NCI-H748 treated with DMSO at 0.1 percent for 48 hours (cell line): ENCODE results near the gene HIVEP1.

Experiments used
- DNase-seq: peaks from one replicate; lab custom pipeline; 2025; lab: John Stamatoyannopoulos, UW

HIVEP1 gene

DNA sequence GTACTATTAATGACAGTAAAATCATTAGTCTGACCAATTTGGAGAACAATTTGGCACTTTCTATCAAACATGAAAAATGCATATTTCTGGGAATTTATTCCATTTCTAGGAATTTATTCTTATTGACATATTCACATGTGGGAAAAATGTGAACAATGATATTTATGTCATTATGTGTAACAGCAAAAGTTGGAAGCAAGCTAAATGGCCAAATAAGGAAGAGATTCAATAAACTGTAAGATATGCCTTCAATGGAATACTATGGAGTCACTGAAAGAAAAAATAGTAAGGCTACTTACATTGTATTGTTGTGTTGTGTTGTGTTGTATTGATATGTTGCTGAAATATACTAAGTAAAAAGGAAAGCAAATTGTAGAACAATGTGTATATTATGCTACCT is 177.5 kb downstream of the HIVEP1 start:
- DNase-seq, result no peak

DNA sequence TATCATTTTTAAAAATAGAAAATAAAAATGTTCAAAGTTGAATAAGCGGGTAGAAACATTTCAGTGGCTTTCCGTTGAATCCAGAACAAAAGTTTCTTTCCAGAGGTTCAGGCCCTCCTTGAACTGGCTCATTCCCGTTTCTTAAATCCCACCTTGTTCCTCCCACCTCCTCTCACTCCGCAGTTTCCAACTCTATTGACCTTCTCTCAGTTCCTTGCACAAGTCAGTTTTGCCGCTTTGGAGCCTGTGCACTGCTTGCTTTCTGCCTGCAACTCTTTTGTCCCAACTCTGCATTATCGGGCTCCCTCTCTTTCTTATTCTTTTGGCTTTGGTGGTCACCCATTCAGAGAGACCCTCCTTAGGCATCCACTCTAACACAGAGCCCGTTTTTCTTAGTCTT is 178.1 kb downstream of the HIVEP1 start:
- no peak for DNase-seq

DNA sequence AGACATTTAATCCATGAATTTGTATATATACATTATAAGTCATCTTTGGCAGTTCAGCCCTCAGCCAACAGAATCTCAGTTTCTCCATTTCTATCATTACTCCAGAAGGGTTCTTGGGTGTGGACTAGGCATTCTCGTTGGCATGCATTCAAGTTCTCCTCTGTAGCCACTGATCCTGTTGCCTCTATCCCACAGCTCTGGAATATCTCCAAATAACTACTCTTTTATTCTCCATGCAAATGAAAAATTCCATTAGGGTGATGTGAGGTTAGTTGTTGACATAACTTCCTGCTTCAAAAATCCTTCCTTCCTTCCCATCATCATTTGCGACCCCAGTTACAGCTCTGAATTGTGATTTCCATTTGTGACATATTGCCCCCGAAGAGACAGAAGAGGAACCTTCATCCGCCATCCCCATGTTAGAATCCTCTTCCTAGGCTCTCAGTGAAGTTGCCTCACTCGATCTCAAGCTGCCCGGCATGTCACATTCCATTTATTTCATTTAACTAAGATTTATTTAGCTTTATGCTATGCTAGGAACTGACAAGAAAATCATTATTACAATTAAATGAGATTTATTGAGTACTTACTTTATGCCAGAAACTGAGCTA is 184.3 kb downstream of the HIVEP1 start:
- DNase-seq, result no peak

DNA sequence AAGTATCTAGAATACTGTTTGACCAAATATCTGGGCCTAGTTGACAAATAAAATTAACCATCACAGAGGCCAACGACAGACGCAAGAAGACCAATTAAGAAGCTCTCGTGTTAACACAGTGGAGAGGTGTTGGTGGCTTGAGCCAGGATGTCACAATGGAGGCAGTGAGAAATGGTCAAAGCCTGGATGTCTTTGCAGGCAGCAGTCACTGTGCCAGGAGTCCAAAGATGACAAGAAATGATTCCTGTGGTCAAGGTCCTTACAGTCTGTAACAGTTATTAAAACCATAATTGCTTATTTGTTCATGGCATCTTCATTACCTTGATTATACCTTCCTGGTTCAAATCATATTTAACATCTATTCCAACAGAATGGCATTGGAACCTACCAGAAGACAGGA is 186.7 kb downstream of the HIVEP1 start:
- no peak for DNase-seq

DNA sequence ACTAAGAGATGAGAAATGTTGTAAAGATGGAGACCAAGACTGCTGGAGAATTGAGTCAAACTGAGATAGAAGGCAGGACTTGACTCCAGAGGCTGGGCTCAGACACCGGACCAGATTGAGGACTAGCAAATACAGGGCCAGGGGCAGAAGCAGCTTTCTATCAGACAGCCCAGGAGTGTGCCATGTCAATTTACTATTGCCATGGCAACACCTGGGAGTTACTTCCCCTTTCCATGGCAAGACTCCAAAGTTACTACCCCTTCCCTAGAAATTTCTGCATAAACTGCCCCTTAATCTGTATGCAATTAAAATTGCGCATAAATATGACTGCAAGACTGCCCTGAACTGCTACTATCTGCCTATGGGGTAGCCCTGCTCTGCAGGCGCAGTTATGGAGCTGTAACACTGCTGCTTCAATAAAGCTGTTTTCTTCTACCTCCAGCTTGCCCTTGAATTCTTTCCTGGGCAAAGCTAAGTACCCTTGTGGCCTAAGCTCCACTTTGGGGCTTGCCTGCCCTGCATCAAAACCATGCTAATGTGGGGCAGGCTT is 188.0 kb downstream of the HIVEP1 start:
- no peak for DNase-seq

DNA sequence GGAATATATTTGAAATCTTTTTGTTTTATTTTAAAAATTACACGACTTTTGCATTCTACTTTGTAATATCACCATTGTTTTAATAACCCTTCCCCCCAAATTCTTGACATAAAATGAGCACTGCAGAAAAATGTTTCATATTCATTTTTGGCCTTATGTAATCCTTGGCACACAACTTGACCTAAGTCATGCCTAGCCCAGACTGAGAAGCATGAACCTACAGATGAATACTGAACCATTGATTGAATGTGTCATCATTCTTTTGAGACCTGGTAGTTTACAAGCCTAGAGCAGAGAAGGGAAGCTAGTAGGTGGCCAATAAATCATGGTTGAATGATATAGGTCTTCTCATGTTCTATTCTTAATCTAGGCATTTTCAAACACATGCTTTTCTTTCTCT is 188.6 kb downstream of the HIVEP1 start:
- no peak for DNase-seq

DNA sequence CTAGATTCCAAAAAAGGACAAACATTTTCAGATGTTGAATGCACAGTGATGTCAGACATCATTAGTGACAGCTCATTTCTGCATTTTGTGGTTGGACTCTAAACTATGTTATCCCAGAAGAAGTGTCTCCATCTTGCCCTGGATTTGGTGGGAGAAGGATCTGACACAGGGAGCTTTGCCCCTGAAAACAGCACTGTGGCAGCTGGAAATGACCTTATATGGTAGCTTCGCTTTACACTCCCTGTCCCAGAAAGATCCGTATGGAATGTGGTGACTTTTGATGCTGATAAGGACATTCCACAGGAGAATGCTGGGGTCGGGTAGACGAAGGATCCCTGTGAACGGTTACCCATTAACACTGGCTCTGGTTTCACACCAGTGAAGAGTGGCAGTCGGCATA is 190.9 kb downstream of the HIVEP1 start:
- no peak for DNase-seq

DNA sequence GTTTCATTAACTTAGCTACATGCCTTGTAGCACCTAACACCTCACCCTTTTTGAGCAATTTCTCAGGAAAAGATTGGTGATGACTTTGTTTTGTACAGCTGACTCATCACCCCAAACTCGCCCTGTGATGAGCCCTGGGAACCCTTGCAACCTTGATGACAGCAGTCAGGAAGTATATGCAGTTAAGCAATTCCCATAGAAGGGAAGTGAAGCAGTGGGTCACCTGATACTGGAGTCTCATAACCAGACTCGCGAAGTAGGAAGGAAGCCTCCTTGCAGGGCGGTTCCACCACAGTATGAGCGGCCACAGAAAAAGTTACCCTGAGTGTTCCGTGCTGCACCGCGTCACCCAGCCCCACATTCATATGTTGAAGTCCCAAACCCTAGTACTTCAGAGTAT is 196.1 kb downstream of the HIVEP1 start:
- no peak for DNase-seq

DNA sequence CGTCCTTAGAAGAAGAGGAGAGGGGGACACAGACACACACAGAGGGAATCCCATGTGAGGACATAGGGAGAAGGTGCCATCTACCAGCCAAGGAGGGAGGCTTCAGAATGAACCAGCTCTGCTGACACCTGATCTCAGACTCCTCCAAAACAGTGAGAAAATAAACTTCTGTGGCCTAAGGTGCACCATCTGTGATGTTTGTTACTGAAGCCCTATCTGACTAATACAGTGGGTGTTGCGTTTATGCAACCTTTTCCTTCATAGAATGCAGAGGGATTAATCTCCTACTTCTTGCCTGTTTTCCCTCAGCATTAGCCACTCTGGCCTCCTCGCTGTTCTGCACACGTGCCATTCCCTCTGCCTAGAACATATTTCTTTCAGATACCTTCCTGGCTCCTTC is 196.6 kb downstream of the HIVEP1 start:
- DNase-seq, result no peak
